Amygdala (tissue), 56 donors: Measurements from ENCODE around the gene SYT7.

Experiments used
- DNase-seq, 56 donors: peaks; one replicate each; lab custom pipeline; 2025; lab: John Stamatoyannopoulos, UW

SYT7 gene

DNA sequence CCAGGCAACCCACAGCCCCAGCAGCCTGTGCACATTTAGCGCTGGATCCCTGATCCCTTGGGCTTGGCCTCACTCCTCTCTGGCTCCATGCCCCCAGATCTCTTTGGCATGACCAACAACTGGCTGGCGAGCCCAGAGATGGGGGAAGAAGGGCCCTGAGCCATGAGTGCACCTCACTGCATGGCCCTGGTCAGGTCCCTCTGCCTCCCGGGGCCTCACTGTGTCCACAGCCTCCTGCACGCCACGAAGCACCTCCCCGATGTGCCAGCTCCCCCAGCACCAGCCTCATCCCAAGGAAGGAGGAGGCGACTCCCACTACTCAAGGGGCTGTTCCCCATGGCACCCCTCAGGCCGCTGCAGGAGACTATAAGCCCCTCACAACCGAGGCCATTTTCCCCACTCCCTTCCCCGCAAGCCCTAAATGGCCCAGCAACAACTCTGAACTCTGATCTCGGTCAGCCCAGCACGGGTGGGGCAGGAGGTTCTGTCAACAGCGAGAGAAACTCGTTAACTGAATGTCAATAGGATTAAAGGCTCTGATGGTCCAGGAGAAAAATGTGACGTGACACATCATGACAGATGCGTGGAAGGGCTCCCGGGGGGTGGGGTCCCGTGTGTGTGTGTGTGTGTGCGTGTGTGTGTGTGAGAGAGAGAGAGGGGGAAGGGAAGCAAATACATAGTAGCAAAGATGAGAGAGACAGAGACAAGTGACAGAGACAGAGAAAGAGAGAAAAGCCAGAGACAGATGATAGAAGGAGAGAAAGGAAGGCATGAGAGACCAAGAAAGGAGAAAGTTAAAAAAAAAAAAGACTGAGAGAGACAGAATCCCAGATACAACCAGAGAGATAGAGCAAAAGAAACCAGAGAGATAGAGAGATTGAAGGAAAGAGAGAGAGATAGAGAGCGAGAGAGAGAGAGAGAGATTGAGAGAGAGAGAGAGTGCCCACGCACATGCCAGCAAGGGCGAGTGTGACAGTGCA is 28.4 kb upstream of the SYT7 start:
- DNase-seq: no peak

GRCh38 chr11:61607920-61608599 is 27.2 kb upstream of the SYT7 start:
- DNase-seq: no peak

DNA sequence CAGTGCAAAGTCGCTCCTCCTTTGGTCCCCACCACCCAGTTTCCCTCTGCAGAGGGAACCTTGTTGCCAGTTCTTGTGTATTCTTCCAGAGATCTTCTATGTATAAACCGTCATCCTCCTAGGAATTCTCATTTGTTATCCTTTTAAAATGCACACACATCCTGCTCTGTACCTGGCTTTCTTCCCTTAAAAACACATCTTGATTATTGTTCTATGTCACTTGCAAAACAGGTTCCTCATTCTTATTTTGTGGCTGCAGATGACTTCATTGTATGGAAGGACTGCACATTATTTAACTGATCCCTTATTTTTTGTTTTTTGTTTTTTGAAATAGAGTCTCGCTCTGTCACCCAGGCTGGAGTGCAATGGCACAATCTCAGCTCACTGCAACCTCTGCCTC is 26.6 kb upstream of the SYT7 start:
- no peak for DNase-seq

DNA sequence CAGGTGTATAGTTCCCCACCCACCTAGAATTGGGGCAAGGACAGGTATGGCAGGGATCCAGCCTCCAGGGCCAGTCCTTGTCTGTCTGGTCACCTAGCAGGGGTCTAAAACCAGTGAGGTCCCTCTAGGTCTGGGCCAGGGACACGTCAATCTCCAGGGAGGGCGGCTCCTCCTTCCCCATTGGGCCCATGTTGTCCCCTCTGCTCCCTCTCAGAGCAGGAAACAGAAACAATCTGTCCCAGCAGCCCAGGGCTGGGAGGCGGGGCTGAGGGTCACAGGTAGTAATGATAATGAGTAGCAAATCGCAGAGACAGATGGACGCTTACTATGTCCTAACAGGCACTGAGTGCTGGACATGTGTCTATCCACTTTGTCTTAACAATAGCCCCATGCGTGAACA is 22.8 kb upstream of the SYT7 start:
- DNase-seq: no peak

GRCh38 chr11:61602775-61603569 is 22.1 kb upstream of the SYT7 start:
- DNase-seq: peak in 17 of 56 donors; percentile 6 to 63 (median 32)

DNA sequence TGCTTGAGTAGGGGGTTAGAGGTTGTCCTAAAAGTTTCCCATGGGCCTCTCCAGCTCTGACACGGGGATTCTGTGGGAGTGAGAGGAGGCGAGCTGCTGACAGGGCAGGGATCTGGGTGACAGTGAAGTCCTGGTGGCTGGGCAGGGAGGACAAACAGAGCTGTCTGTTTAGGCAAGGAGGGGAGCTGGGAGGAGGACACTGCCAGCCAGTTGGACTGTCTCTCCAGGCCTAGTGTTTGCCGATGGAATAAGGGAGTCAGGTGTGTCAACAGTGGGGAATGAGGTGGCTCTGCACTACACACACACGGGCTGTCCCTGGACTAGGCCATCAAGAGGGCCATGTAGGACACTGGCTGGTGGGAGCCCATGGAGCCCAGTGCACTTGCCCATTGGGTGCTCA is 20.6 kb upstream of the SYT7 start:
- no peak for DNase-seq

GRCh38 chr11:61599968-61600710 is 19.3 kb upstream of the SYT7 start:
- peak in 3 of 56 donors; percentile 36 to 49 (median 37) for DNase-seq

DNA sequence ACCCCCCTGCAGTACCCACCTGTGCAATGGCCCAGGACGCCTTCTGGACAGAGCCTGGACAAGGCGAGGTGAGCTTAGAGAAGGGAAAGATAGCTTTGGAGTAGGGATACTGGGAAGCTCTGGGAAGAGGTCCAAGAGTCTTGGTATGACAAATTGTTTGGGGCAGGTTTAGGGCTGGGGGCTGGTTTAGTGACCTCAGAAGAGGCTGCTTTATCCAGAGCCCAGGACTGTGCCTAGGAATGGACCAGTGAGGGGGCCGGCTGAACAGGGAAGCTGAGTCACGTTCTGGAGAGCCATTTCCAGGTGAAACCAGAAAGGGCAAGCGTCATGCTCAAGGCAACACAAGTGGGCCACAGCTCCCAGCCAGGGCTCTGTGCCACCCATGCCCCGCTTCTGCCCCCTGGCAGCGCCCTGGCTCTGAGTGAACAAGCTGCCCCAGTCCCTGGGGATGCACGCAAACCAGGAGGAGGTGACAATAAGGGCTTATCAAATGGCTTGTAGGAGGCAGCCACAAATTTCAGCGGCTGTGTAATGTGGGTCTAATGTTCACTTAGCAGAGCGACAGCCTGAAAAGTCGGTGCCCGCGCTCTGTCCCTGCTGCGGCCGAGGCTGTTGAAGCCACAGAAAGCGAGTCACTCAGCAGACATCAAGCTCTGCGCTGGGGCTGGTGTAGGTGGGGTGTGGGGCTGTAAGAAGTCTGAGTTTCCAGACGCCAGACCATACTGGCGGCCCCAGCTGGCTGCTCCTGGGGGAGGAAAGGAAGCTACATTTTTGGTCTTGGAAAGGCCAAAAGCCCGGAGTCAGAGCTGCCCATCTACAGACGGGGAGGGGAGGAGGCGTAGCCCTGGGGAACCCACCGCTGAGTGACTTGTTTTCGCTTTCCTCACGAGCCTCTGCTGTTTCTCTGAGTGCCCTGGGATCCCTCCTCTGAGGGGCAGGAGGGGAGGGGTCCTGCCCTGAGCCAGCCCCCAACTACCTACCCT is 18.3 kb upstream of the SYT7 start:
- no peak for DNase-seq

GRCh38 chr11:61598374-61598773 is 17.5 kb upstream of the SYT7 start:
- DNase-seq: no peak

DNA sequence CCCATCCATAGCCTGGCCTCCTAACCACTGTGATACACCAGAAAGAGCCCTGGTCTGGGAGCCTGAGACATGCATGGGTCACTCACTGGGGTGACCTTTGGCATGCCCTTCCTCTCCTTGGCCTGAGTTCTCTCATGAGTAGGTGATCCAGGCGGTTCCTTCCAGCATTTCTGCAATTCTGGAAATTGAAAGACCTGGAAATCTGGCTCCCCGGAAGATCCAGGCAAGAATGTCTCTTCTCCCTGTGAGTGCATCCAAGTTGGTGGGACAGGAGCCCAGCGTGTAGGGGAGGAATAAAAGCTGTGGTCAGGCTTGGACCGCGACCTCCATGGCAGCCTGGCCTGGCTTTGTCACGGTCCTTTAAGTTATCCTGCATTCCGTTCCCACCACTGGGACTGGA is 16.1 kb upstream of the SYT7 start:
- no peak for DNase-seq

GRCh38 chr11:61596542-61596941 is 15.7 kb upstream of the SYT7 start:
- DNase-seq: no peak

DNA sequence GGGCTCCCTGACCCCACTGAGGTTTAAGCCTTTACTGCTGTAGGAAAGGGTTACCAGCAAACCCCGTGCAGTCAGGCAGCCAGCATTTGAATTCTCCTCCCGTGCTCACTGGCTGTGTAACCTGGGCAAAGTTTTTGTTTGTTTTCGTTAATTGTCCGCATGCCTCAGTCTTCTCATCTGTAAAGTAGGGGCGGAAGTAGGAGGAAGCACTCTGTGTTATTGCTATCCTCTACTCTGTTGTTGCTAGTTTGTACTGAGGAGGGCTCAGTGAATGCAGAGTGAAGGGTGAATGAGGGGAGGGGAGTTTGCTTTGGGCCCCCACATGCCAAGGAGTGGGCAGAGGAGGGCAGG is 14.0 kb upstream of the SYT7 start:
- no peak for DNase-seq

GRCh38 chr11:61593151-61593550 is 12.3 kb upstream of the SYT7 start:
- no peak for DNase-seq

- no peak for DNase-seq
These were observed 11.3 kb upstream of the SYT7 start for GRCh38 chr11:61592176-61592575.

- DNase-seq: no peak
These were observed 9.1 kb upstream of the SYT7 start for GRCh38 chr11:61589961-61590360.

- DNase-seq: no peak
These were observed 7.9 kb upstream of the SYT7 start for GRCh38 chr11:61588728-61589191.

DNA sequence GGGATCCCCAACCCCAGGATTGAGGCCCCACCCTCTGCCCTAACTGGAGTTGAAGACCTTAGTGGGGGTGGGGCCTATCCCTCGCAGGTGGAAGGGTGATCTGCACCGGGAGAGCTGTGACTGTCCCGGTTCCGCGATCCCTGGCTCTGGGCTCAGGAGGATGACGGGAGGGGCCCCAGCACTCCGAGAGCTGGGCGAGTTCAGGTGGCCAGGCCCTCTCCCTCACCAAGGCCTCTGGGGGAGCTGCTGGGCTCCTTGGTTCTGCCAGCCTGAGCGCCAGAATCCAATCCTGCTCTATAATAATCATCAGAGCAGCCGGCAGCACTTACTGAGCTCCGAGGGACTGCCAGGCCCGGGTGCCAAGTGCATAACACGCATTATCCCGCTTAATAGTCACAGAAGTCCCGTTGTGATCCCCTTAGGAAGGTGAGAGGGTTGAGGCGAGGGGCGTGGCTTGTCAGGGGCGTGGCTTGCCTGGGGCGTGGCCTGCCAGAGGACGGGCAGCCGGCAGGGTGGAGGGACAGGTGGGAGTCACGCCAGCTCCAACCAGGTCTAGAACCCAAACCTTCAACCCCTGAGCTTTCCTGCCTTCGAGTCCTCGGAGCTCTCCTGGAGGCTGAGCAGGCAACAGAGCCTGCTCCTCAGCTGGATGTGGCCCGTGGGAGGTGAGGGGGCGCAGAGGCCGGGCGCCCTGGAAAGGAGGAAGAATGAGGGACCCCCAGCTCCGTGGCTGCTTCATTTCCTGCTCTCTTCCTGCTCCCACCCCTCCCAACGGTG is 7.3 kb upstream of the SYT7 start:
- peak in 3 of 56 donors; percentile 27 to 39 (median 34) for DNase-seq

DNA sequence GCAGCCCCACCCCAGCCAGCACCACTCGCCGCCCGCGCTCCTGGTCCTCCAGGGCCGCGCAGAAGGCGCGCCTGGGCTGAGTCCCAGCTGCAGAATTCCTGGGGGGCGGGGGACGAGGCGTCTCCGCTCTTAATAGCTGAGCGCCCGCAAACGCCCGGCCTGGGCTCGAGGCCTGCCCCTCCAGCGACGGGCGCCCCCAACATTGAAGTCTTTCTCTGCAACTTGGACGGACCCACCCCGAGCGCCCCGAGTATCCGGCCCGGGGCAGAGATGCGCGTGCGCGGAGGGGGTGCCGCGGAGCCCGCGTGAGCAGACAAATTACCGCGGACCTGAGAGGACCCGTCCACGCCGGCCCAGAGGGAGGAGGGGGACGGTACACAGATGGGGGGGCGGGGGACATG is 6.7 kb upstream of the SYT7 start:
- DNase-seq: peak in 3 of 56 donors; percentile 27 to 36 (median 34)
